NCI-H526 (cell line): ENCODE measurements around the gene TRMT10B.

Experiments used
- DNase-seq, 2 experiments: peaks; one replicate each; lab custom pipeline; 2025; lab: John Stamatoyannopoulos, UW

TRMT10B gene

GRCh38 chr9:37753489-37754190 lies at the start of gene TRMT10B:
TRMT10B (plus strand) TSS chr9:37753805; CDS start chr9:37761932, 8,127 bp downstream.
- DNase-seq, result peak; percentile 41 to 85

GRCh38 chr9:37705787-37706186 lies 47.8 kb upstream of the TRMT10B start:
- no peak for DNase-seq

- no peak for DNase-seq
These were observed 47.3 kb upstream of the TRMT10B start for GRCh38 chr9:37706290-37706689.

GRCh38 chr9:37707748-37708147 lies 45.9 kb upstream of the TRMT10B start:
- DNase-seq, result no peak

GRCh38 chr9:37710046-37710445 lies 43.6 kb upstream of the TRMT10B start:
- DNase-seq, result no peak

- no peak for DNase-seq
These were observed 38.3 kb upstream of the TRMT10B start for GRCh38 chr9:37715260-37715659.

GRCh38 chr9:37715991-37716505 lies 37.6 kb upstream of the TRMT10B start:
- DNase-seq, result no peak

- DNase-seq, result no peak
These were observed 34.1 kb upstream of the TRMT10B start for GRCh38 chr9:37719526-37719925.

GRCh38 chr9:37727013-37727412 lies 26.6 kb upstream of the TRMT10B start:
- no peak for DNase-seq

GRCh38 chr9:37729499-37729898 lies 24.1 kb upstream of the TRMT10B start:
- DNase-seq, result no peak

- DNase-seq, result no peak
These were observed 23.3 kb upstream of the TRMT10B start for GRCh38 chr9:37730256-37730655.

- DNase-seq, result no peak
These were observed 22.8 kb upstream of the TRMT10B start for GRCh38 chr9:37730839-37731238.

GRCh38 chr9:37732086-37732741 lies 21.4 kb upstream of the TRMT10B start:
- no peak for DNase-seq

- no peak for DNase-seq
These were observed 20.7 kb upstream of the TRMT10B start for GRCh38 chr9:37732952-37733351.

- no peak for DNase-seq
These were observed 14.4 kb upstream of the TRMT10B start for GRCh38 chr9:37739222-37739621.

GRCh38 chr9:37740128-37740527 lies 13.5 kb upstream of the TRMT10B start:
- no peak for DNase-seq

- DNase-seq, result no peak
These were observed 12.8 kb upstream of the TRMT10B start for GRCh38 chr9:37740631-37741328.

GRCh38 chr9:37745970-37746369 lies 7.6 kb upstream of the TRMT10B start:
- no peak for DNase-seq

- DNase-seq, result no peak
These were observed 6.9 kb upstream of the TRMT10B start for GRCh38 chr9:37746448-37747270.

GRCh38 chr9:37747271-37747753 lies 6.3 kb upstream of the TRMT10B start:
- peak; percentile 37 to 80 for DNase-seq

GRCh38 chr9:37749129-37749528 lies 4.5 kb upstream of the TRMT10B start:
- DNase-seq, result no peak

GRCh38 chr9:37751186-37751585 lies 2.4 kb upstream of the TRMT10B start:
- no peak for DNase-seq
